T-helper 9 cell (primary cell): ENCODE results near the gene C17orf114.
A peak's percentile ranks its signal among the peaks of the same experiment; 100 is the strongest.
"Not testable (repeated sequence)": the region's sequence is repeated elsewhere in the genome, so short reads cannot be mapped to it uniquely, and the experiment has no call there.

Source experiments
- DNase-seq: peaks from one replicate; pipeline ENCODE4 v3.0.0-alpha.2; 2020

C17orf114 gene

GRCh38 chr17:4802228-4802627, at the start of gene C17orf114:
C17orf114 (minus strand) TSS chr17:4802328.
- no peak for DNase-seq

GRCh38 chr17:4851084-4851483, 49.0 kb upstream of the C17orf114 start:
- no peak for DNase-seq

- no peak for DNase-seq
These were observed 48.1 kb upstream of the C17orf114 start for GRCh38 chr17:4850246-4850645.

DNA sequence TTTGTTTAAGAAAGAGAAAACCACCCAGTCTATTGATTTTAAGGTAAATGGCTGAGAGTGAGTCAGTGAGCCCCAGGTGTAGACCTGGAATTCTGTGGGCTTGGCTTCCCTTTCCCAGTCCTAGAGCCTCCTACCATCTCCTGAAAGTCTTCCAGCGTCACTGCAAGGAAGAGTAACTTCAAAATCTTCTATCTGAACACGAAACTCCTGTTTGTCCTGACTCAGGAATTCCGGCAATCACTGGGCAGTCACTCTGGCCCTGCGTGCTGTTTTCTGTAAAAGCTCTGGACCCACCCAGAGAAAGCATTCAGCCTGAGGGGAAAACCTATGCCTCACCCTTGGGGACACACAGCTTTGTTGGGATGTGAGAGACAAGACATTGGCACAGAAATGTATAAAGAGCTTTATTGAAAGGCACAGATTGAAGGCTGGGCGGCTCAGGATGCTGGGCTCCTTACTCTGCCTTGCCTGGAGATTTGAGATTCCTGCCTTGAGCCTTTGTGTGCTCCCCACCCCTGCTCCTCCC, 46.9 kb upstream of the C17orf114 start:
- DNase-seq = no peak

- no peak for DNase-seq
These were observed 44.7 kb upstream of the C17orf114 start for GRCh38 chr17:4846635-4847390.

DNA sequence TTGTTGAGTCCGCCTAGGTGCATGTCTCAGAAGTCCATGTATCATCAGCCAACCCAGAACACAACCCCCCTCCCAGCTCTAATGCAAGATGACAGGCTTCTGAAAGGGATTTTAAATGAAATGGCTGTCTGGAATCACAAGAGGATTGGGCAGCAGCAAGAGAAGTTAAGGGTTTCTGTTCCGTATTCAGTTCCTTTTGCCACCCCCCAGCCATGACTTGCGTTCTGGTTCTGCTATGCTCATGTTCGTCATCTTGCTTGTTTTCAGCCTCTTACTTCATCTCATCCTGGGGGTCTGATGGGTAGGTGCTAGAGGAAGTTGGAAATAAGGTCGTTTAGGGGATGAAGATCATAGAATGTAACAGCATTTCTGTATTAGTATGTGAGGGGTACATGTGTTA, 43.0 kb upstream of the C17orf114 start:
- no peak for DNase-seq

DNA sequence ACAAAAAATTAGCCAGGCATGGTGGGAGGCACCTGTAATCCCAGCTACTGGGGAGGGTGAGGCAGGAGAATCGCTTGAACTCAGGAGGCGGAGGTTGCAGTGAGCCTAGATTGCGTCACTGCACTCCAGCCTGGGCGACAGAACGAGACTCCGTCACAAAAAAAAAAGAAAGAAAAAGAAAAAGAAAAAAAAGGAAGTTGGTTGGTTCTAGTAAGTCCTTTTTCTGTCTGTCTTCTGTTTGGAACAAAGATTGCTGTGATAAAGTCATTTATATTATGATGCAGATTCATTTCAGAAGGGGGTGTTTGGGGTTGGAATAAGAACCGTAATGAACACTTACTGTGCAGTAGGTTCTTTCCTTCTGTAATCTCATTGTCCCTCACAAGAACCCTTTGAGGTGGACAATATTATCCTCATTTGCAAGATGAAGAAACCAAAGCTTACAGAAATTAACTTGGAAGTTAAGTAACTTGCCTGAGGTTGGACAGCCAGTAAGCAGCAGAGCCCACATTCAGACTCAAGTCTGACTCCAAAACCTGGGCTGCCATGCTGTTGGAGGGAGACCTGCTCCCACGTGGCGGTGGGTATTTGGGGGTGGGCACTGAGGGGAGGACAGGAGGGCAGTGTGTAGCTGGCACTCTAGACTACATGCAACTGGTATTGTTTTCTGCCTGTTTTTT, 41.3 kb upstream of the C17orf114 start:
- DNase-seq = no peak

DNA sequence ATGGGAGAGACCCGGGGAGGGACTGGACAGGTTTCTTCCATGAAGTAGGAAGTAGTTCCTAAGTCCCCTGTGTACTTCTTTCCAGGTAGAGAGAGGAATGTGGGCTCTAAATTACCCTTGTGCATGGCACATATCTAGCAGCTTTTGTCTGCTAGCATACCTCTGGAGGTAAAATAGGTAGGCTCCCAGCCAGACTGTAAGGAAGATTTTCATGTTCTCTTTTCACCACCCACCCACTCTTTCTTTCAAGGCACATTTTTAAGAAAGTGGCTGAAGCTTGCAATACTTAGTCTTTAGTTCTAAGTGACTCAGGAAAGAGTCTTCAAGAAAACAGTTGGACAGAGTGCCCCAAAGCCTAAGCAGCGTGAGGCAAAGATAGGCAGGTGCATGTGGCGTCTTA, 40.2 kb upstream of the C17orf114 start:
- no peak for DNase-seq

- no peak for DNase-seq
These were observed 38.7 kb upstream of the C17orf114 start for GRCh38 chr17:4840893-4841242.

GRCh38 chr17:4839965-4840892, 38.1 kb upstream of the C17orf114 start:
- DNase-seq = no peak

GRCh38 chr17:4839221-4839620, 37.1 kb upstream of the C17orf114 start:
- no peak for DNase-seq

- DNase-seq = no peak
These were observed 36.2 kb upstream of the C17orf114 start for GRCh38 chr17:4838309-4838785.

DNA sequence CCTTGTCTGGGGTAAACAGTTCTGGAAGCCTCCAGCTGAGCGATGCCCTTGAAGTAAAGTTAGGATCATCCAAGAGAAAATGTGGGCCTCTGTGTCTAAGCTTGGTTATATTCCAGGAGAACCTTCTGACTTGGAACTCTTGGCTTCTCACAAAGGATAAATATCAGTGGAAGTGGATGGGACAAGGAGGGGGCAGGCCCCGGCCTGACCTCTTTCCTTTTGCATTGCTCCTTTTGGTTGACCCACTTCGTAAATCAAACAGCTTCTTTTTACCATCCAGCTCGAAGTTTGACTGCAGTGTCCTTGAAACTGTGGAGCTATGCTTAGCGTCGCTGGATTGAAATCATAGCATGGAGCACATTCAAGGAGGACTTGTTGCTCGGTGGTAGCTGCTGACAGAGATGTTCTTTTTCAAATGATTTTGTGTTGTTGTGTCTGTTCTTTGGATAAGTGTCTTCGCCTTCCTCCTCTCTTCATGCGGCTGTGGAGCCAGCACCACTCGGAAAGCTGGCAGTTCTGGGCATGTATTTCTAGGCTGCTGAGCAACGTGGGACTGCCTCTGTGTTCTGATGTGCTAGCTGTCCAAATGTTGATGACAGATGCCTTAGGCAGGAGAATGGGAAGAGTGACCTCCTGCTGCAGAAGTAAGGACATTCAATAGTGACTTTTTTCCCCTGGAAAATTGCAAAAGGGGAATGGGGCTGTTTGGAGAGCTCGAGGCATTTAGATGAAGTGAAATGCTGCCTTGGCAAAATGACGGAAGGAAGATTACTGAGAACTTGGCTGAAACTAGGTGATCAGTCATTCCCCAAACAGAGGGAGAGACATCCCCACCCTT, 35.6 kb upstream of the C17orf114 start:
- no peak for DNase-seq

DNA sequence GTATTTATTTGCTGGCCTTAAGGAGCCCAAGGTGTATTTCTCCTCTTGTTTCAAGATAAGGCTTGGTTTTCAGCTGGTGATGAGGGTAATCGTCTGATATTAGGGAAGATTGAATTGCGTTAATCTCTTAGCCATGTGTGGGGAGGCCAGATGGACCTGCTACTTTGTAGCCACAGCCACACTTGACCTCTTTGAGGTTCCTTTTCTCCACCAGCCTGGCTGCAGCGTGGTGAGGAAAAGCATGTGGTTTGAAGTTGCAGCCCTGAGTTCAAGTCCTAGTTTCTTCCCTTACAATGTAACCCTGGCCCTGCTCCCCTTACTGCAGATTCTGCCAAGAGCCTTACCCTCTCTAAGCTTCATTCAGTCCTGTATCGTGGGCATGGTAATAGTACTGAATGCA, 34.1 kb upstream of the C17orf114 start:
- DNase-seq = no peak

GRCh38 chr17:4834681-4835020, 32.5 kb upstream of the C17orf114 start:
- DNase-seq = no peak

- DNase-seq = no peak
These were observed 32.0 kb upstream of the C17orf114 start for GRCh38 chr17:4833941-4834680.

DNA sequence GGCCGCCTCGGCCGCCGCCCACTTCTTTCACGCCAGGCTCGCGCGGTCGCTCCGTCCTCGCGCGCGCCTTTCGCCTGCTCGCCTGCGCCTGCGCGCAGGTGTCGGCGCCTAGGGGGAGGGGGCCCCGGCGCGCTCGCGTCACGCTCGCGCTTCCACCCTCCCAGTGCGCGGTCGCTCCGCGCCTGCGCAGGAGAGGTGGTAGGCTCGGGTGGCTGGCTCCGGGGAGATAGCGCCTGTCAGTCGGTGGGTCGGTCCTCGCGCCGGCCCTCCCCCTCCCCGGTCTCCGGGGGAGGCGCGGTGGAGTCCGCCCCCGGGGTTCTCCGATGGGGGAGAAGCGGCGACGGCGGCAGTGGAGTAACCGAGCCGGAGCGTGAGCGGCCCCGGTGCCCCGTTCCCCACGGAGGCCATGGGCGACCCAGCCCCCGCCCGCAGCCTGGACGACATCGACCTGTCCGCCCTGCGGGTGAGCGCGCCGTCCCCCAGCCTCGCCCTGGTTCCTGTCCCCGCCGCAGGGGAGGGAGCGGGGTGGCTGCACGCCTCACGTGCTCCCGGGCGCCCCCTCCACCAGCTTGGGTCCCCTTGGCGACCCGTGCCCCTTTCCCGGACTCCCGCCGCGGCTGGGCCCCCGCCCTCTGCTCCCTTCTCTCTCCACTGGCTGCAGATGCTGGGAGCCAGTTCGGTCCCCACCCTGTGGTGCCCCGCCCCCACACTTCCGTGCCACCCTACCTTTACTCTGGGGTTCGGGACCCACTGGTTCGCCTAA, 31.2 kb upstream of the C17orf114 start, which contains the start of gene MINK1:
TSS of gene MINK1 (plus strand) at position 163 of the 763 bp plus-strand sequence. CDS start at position 407, 244 bp downstream.
- DNase-seq = peak; percentile 82

DNA sequence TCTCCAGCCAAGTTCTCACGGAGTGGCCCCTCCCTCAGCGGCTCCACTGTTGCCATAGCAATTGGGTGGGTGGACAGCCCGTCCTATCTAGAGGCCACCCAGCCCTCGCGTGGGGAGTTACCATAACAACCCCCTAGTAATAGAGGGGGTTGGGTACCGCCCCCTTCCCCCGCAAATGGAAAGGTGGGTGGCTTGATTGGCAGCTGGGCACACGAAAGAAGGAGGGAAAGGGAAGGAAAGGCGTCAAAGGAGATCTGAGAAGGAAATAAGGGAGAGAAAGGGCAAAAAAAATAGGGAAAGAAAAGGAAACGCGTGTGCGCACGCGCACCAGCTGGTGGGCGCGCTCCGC, 30.7 kb upstream of the C17orf114 start:
- not testable (repeated sequence) for DNase-seq

DNA sequence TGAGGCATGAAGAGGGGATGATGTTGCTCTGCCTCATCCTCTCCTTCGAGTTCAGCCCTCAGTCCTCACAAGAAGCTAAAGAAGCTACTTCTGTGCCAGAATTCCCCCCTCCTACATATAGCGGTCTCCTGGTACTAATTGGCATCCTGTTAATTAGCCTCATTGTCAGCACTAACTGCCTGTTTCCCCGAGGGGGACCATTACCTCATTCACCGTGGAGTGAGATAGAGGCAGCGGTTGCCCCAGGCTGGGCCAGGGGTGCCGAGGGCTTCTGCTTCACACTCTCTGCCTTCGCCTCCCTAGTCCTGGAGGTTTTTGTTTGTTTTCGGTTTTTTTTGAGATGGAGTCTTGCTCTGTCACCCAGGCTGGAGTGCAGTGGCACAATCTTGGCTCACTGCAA, 25.3 kb upstream of the C17orf114 start:
- DNase-seq = no peak

DNA sequence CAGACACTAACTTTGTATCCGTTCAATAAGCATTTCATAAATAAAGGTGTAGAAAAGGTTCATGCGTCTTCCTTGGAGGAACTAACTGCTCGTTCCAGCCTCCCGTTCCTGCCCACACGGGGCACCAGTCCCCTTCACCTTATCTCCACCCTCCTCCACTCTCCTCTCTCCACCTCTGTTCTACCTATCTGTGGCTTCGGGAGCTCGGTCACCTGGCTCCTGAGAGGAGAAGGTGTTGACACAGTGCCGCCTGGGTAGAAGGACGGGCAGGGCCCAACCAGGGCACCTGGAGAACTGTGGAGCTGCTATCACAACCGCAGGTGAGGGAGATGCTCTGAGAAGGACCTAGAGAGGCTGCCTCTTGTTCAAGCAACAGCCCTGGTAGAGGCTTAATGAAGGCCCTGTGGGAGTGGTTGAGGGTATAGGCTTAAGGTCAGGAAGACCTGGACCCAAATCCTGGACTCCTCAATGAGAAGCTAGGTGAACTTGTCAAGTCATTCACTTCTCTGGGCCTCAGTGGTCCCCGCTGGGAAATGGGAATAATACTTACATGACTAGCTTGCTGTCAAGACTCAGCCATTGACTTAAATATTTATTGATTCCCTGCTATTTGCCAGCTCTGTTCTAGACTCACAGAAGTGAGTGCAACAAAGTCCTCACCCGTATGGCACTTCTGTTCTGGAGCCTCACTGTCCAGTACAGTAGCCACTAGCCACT, 21.4 kb upstream of the C17orf114 start:
- DNase-seq = no peak
